Measurements from ENCODE around the gene TRIM48. TPM values are rescaled to one million over a fixed set of nuclear protein-coding genes. Genes with fewer than 3 reads are reported as not detected.
"Not testable (repeated sequence)": the region's sequence is repeated elsewhere in the genome, so short reads cannot be mapped to it uniquely, and the experiment has no call there.

Gene TRIM48
- total RNA-seq (2022) (not detected in 2 replicates), Bru-seq, nascent RNA (not detected), BruChase-seq, experiment 1, labeled RNA remaining after a 6-hour chase (not detected), BruChase-seq, experiment 2, labeled RNA remaining after a 2-hour chase (not detected)
- long read RNA-seq: 0 reads

- H3K27me3 Mint-ChIP-seq (ENCODE audit: insufficient read depth, unreplicated experiment); intact Hi-C loops (cut with micrococcal nuclease); POLR2A ChIA-PET; H3K4me1 Mint-ChIP-seq (ENCODE audit: insufficient read depth, unreplicated experiment); H3K9me3 Mint-ChIP-seq (ENCODE audit: unreplicated experiment); BruUV-seq (replicated peaks); DNase-seq (ENCODE audit: unreplicated experiment); H3K36me3 Mint-ChIP-seq (ENCODE audit: insufficient read depth, unreplicated experiment); H3K4me3 Mint-ChIP-seq (ENCODE audit: unreplicated experiment); CTCF ChIA-PET; H3K27ac Mint-ChIP-seq (ENCODE audit: low read depth, unreplicated experiment): not testable (repeated sequence)
Observed at GRCh38 chr11:55261855-55262254, at the start of gene TRIM48. Gene TRIM48 (plus strand): TSS chr11:55262155. CDS start chr11:55262268, 113 bp downstream.

- H3K27me3 Mint-ChIP-seq (ENCODE audit: insufficient read depth, unreplicated experiment); H3K4me1 Mint-ChIP-seq (ENCODE audit: insufficient read depth, unreplicated experiment); H3K4me3 Mint-ChIP-seq (ENCODE audit: unreplicated experiment); H3K27ac Mint-ChIP-seq (ENCODE audit: low read depth, unreplicated experiment); DNase-seq (ENCODE audit: unreplicated experiment); POLR2A ChIA-PET; H3K36me3 Mint-ChIP-seq (ENCODE audit: insufficient read depth, unreplicated experiment); intact Hi-C loops (cut with micrococcal nuclease); CTCF ChIA-PET; BruUV-seq (replicated peaks): not testable (repeated sequence)
- peaks cover 32% of the 10 kb centered on the region for H3K9me3 Mint-ChIP-seq (ENCODE audit: unreplicated experiment)
Observed at GRCh38 chr11:55238316-55238715, 23.6 kb upstream of the TRIM48 start.

- BruUV-seq (replicated peaks): no TSS peak
- CTCF ChIA-PET: no interaction called here
- Mint-ChIP-seq H3K4me1 (ENCODE audit: insufficient read depth, unreplicated experiment) (no peaks in the 10 kb centered on the region), H3K9me3 (ENCODE audit: unreplicated experiment) (no peaks in the 10 kb centered on the region), H3K36me3 (ENCODE audit: insufficient read depth, unreplicated experiment) (no peaks in the 10 kb centered on the region), H3K27ac (ENCODE audit: low read depth, unreplicated experiment) (no peak overlapping the region), H3K27me3 (ENCODE audit: insufficient read depth, unreplicated experiment) (no peaks in the 10 kb centered on the region), H3K4me3 (ENCODE audit: unreplicated experiment) (no peak overlapping the region)
- POLR2A ChIA-PET: no interaction called here
- TF ChIP-seq CTCF (IDR thresholded peaks at IDR 0.05; ENCODE audit: unreplicated experiment): no peak
- intact Hi-C loops (cut with micrococcal nuclease): no loop called here
- DNase-seq (ENCODE audit: unreplicated experiment): no peak
Observed at GRCh38 chr11:55263081-55263480, 1.1 kb downstream of the TRIM48 start.

Other genes with a start within 250 kb of the TRIM48 start
- not detected in 2 replicates for gene OR4A16, start 81.0 kb downstream of the TRIM48 start, total RNA-seq (2022)
- not detected in 2 replicates for gene OR4A15, start 105.8 kb downstream of the TRIM48 start, total RNA-seq (2022)

All from MCF 10A (cell line).